Adipocyte (in vitro differentiated cells): ENCODE data around the gene ADCY4.

Source experiments
- DNase-seq: peaks from one replicate; pipeline ENCODE4 v3.0.0-alpha.2; 2015; ENCODE audit warnings: low read depth
- H3K27me3 ChIP-seq: replicated peaks from 2 replicates; pipeline ENCODE4 v1.7.0; 2013; ENCODE audit warnings: mild to moderate bottlenecking, low read length, moderate library complexity; ENCODE audit not compliant: control insufficient read depth, insufficient read depth
- H3K36me3 ChIP-seq: 2 replicates; pipeline ENCODE4 v1.7.0; 2013; ENCODE audit warnings: low read length, mild to moderate bottlenecking, moderate library complexity; ENCODE audit not compliant: control insufficient read depth, insufficient read depth, severe bottlenecking
- H3K4me1 ChIP-seq: 2 replicates; pipeline ENCODE4 v1.7.0; 2013; ENCODE audit warnings: mild to moderate bottlenecking, low read length, moderate library complexity; ENCODE audit not compliant: control insufficient read depth, insufficient read depth
- H3K4me3 ChIP-seq: 2 replicates; pipeline ENCODE4 v1.7.0; 2013; ENCODE audit warnings: mild to moderate bottlenecking, low read length, moderate library complexity
- H3K9ac ChIP-seq: 2 replicates; pipeline ENCODE4 v1.7.0; 2013; ENCODE audit warnings: mild to moderate bottlenecking, low read length, moderate library complexity
- H3K9me3 ChIP-seq: 2 replicates; pipeline ENCODE4 v1.7.0; 2013; ENCODE audit warnings: mild to moderate bottlenecking, low read length, moderate library complexity; ENCODE audit not compliant: control insufficient read depth

The ADCY4 gene

DNA sequence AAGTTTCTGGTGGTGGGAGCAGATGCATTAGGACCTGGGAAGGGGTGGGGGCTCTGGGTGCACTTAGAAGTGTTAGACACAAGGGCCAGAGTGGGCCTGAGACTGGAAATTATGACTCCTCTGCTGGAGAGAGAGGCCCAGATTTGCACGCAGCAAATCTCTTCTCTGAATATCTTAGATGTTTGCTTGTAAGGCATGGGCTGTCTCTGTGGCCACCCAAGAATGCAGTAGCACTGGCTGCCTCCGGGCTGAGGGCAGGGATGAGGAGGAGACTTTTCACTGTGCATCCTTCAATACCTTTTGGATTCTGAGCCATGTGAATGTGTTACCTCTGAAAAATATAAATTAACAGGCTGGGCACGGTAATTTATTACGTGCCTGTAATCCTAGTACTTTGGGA lies 49.5 kb downstream of the ADCY4 start:
- Histone ChIP-seq H3K9ac (no peak overlapping the region), H3K9me3 (no peaks in the 10 kb centered on the region), H3K27me3 (no peaks in the 10 kb centered on the region), H3K4me1 (peaks cover 12% of the 10 kb centered on the region), H3K4me3 (no peak overlapping the region), H3K36me3 (peaks cover 12% of the 10 kb centered on the region)
- DNase-seq = peak; percentile 22

GRCh38 chr14:24284501-24285035 lies 50.3 kb downstream of the ADCY4 start:
- no peak overlapping the region for H3K4me3 ChIP-seq
- peaks cover 17% of the 10 kb centered on the region for H3K4me1 ChIP-seq
- no peak overlapping the region for H3K9ac ChIP-seq
- H3K27me3 ChIP-seq = no peaks in the 10 kb centered on the region
- H3K9me3 ChIP-seq = no peaks in the 10 kb centered on the region
- DNase-seq = no peak
- H3K36me3 ChIP-seq = peaks cover 4% of the 10 kb centered on the region

DNA sequence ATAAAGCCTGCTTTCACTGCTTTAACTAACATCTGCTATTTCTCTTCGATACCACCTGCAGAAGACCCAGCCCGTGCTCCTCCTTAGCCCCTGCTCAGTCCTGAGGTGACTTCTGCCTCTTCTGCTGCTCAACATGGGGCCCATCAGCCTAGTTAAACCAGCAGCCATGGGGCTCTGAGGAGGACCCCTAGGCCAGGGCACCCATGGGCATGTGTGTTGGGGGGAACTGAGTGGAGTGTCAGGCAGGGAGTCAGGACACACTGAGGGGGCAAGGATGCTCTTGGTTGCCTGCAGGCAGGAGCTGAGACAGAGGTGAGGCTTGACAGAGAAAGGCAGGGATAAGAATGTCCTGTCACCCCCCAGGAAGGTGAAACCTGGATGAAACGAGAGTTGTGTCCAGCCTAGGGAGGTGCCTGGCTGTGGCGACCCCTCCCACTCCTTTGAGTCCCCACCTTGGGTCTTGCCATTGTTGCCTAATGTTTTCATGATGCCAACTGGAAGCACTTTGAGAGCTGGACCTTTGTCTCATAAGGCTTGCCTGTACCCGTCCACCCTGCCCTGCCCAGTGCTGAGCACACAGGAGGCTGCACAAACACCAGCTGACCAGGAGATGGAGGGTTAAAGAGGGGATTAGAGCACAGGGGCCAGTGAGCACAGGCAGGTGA lies 50.9 kb downstream of the ADCY4 start:
- H3K36me3 ChIP-seq = no peaks in the 10 kb centered on the region
- H3K9me3 ChIP-seq = no peaks in the 10 kb centered on the region
- no peak overlapping the region for H3K9ac ChIP-seq
- DNase-seq = no peak
- no peak overlapping the region for H3K4me3 ChIP-seq
- no peaks in the 10 kb centered on the region for H3K27me3 ChIP-seq
- peaks cover 23% of the 10 kb centered on the region for H3K4me1 ChIP-seq

GRCh38 chr14:24282736-24283135 lies 52.1 kb downstream of the ADCY4 start:
- no peaks in the 10 kb centered on the region for H3K27me3 ChIP-seq
- H3K9ac ChIP-seq = no peak overlapping the region
- no peaks in the 10 kb centered on the region for H3K9me3 ChIP-seq
- peaks cover 29% of the 10 kb centered on the region for H3K4me1 ChIP-seq
- DNase-seq = no peak
- H3K36me3 ChIP-seq = no peaks in the 10 kb centered on the region
- H3K4me3 ChIP-seq = no peak overlapping the region

GRCh38 chr14:24281636-24282035 lies 53.2 kb downstream of the ADCY4 start:
- no peaks in the 10 kb centered on the region for H3K27me3 ChIP-seq
- DNase-seq = no peak
- H3K9ac ChIP-seq = no peak overlapping the region
- H3K9me3 ChIP-seq = no peaks in the 10 kb centered on the region
- peaks cover 38% of the 10 kb centered on the region for H3K4me1 ChIP-seq
- no peaks in the 10 kb centered on the region for H3K36me3 ChIP-seq
- H3K4me3 ChIP-seq = no peak overlapping the region

GRCh38 chr14:24280797-24281460 lies 53.9 kb downstream of the ADCY4 start:
- Histone ChIP-seq H3K9ac (peak overlapping the region; percentile 55), H3K4me3 (peak overlapping the region; percentile 13), H3K27me3 (no peaks in the 10 kb centered on the region), H3K36me3 (no peaks in the 10 kb centered on the region), H3K9me3 (no peaks in the 10 kb centered on the region), H3K4me1 (peaks cover 38% of the 10 kb centered on the region)
- peak; percentile 42 for DNase-seq

GRCh38 chr14:24279301-24280186 lies 55.3 kb downstream of the ADCY4 start:
- no peak for DNase-seq

GRCh38 chr14:24278424-24278823 lies 56.4 kb downstream of the ADCY4 start:
- no peaks in the 10 kb centered on the region for H3K36me3 ChIP-seq
- no peak overlapping the region for H3K4me3 ChIP-seq
- H3K9ac ChIP-seq = no peak overlapping the region
- no peak for DNase-seq
- no peaks in the 10 kb centered on the region for H3K27me3 ChIP-seq
- H3K9me3 ChIP-seq = no peaks in the 10 kb centered on the region
- peaks cover 48% of the 10 kb centered on the region for H3K4me1 ChIP-seq

More at GRCh38 chr14:24279301-24280186, 55.3 kb downstream of the ADCY4 start:
- Histone ChIP-seq H3K27me3 (no peaks in the 10 kb centered on the region), H3K9me3 (no peaks in the 10 kb centered on the region), H3K4me3 (no peak overlapping the region), H3K9ac (no peak overlapping the region), H3K4me1 (peaks cover 38% of the 10 kb centered on the region), H3K36me3 (no peaks in the 10 kb centered on the region)

DNA sequence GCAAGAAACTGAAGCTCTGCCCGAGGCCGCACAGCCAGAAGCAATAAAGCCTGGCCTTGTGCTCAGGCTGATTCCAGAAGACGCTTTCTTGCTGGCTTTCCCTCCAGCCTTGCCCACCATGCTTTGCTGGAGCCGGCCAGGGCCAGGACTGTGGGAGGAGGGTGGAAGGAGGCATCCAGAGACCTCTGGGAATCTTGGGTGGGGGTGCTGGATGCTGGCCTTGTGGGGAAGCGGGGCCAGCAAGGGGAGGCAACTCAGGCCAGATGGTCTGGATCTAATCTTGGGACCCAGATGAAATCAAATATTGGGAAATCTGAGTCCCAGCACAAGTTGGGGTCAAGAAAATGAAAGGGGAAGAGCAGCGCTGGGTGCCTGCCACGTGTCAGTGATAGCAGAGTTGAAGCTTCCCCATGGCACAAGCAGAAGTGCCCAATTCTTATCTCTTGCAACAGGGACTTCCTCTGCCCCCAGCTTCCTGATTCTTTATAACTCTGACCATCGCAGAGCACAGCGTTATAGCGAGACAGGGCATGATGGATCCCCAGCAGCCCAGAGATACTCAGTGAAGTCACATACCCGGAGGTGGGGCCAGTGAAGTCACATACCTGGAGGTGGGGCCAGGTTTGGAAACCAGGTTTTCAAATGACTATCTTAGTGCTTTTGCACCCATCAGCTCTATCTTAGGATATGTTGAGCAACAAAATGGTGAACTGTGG lies 57.1 kb downstream of the ADCY4 start:
- no peak overlapping the region for H3K4me3 ChIP-seq
- H3K9ac ChIP-seq = peak overlapping the region; percentile 39
- DNase-seq = no peak
- H3K4me1 ChIP-seq = peaks cover 50% of the 10 kb centered on the region
- no peaks in the 10 kb centered on the region for H3K27me3 ChIP-seq
- no peaks in the 10 kb centered on the region for H3K9me3 ChIP-seq
- H3K36me3 ChIP-seq = no peaks in the 10 kb centered on the region

- Histone ChIP-seq H3K4me1 (peaks cover 50% of the 10 kb centered on the region), H3K27me3 (no peaks in the 10 kb centered on the region), H3K9me3 (no peaks in the 10 kb centered on the region), H3K36me3 (no peaks in the 10 kb centered on the region), H3K9ac (peak overlapping the region; percentile 39), H3K4me3 (no peak overlapping the region)
- DNase-seq = no peak
Measured at GRCh38 chr14:24277071-24277470, 57.8 kb downstream of the ADCY4 start.
